ENCODE measurements around the gene NDUFA12.

Gene NDUFA12

GRCh38 chr12:94925729-94926128 is 77.8 kb downstream of the NDUFA12 start:
- no peak for DNase-seq (ENCODE audit: extremely low spot score)
- POLR2A ChIA-PET: no interaction called here
- CTCF ChIA-PET: interaction anchor here (1.3 to 1.8 kb wide), 2 partner anchors 9 to 551 kb away, joined by 3 read pairs; no protein-coding TSS in a partner anchor
- TF ChIP-seq, protein P1, sequence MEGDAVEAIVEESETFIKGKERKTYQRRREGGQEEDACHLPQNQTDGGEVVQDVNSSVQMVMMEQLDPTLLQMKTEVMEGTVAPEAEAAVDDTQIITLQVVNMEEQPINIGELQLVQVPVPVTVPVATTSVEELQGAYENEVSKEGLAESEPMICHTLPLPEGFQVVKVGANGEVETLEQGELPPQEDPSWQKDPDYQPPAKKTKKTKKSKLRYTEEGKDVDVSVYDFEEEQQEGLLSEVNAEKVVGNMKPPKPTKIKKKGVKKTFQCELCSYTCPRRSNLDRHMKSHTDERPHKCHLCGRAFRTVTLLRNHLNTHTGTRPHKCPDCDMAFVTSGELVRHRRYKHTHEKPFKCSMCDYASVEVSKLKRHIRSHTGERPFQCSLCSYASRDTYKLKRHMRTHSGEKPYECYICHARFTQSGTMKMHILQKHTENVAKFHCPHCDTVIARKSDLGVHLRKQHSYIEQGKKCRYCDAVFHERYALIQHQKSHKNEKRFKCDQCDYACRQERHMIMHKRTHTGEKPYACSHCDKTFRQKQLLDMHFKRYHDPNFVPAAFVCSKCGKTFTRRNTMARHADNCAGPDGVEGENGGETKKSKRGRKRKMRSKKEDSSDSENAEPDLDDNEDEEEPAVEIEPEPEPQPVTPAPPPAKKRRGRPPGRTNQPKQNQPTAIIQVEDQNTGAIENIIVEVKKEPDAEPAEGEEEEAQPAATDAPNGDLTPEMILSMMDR (IDR thresholded peaks at IDR 0.05; ENCODE audit: control extremely low read depth, extremely low read depth, low read depth, missing control alignments): no peak

GRCh38 chr12:94925206-94925605 is 78.3 kb downstream of the NDUFA12 start:
- ChIA-PET POLR2A (no interaction called here), CTCF (interaction anchor here (1.3 to 1.8 kb wide), 2 partner anchors 9 to 550 kb away, joined by 3 read pairs; no protein-coding TSS in a partner anchor)
- DNase-seq (ENCODE audit: extremely low spot score): no peak
- TF ChIP-seq, protein P1 (IDR thresholded peaks at IDR 0.05; ENCODE audit: control extremely low read depth, extremely low read depth, low read depth, missing control alignments): no peak

DNA sequence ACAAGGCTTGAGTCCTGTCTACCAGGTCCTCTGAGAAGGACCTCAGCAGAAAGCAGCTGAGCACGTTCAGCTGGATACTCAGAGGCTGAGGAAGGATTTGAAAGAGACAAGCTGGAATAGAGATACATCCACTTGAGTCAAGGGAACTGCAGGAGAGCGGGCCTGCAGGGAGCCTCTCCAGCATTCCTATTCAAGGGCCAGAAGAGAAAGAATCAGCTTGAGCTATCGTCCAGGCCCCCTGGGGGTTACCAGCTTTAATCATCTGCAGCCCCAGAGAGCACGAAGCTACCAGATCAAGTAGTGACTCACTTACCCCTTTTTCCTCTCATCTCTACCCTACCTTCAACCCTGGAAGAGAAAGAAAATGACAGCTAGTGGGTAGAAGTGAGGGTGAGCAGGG is 80.9 kb downstream of the NDUFA12 start:
- TF ChIP-seq, protein P1 (IDR thresholded peaks at IDR 0.05; ENCODE audit: control extremely low read depth, extremely low read depth, low read depth, missing control alignments): no peak
- ChIA-PET CTCF (interaction anchor here (0.6 to 2.6 kb wide), 4 partner anchors 10 to 68 kb away, joined by 3 to 9 read pairs (median 3); no protein-coding TSS in a partner anchor), POLR2A (no interaction called here)

More for the DNA sequence above, 80.9 kb downstream of the NDUFA12 start:
- no peak for DNase-seq (ENCODE audit: extremely low spot score)

Data from GM10248 (cell line).